Germinal center (tissue), 1 donor: ENCODE results near the gene CAGE1.

Experiments
- DNase-seq: peaks from one replicate; pipeline ENCODE4 v3.0.0; 2012; ENCODE audit warnings: mixed read lengths, low spot score

Gene CAGE1

DNA sequence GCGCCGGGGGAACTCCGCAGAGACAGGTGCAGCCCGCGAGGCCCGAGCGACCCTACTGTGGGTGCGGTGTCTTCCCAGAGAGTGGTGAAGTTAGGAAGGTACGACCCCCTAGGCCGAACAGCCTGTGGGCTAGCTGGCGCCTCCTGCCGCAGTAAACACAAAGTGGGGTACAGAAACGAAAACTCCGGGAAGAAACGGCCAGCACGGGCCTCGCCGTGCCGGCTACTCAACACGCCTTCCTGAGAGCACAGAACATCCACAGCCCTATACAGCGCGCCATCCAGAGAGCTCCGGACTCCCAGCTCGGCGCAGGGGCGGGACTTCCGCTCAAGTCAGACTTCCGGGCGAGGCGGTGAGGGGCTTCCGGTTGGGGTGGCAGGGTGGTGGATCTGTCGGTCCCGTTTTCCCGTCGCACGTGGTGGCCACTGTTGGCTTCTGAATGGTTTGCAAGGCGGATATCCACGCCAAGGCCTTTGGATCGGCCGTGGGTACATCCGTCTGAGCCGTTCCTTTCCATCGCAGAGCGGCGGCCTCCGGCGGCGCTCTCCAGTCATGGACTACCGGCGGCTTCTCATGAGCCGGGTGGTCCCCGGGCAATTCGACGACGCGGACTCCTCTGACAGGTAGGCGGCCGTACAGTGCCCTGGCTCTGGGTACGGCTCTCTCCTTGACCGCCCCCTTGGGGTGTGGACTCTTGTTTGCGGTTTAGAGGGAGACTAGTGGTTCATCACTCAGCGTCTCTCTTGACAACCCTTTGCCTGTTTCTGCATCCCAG lies at the start of gene CAGE1, which contains the start of gene RIOK1:
TSS of gene CAGE1 (minus strand) at position 292 of the 775 bp plus-strand sequence. CDS start 2,569 bp downstream, outside the sequence.
TSS of gene RIOK1 (plus strand) at position 358 of the 775 bp plus-strand sequence. CDS start at position 553, 195 bp downstream.
- peak; percentile 92 for DNase-seq

DNA sequence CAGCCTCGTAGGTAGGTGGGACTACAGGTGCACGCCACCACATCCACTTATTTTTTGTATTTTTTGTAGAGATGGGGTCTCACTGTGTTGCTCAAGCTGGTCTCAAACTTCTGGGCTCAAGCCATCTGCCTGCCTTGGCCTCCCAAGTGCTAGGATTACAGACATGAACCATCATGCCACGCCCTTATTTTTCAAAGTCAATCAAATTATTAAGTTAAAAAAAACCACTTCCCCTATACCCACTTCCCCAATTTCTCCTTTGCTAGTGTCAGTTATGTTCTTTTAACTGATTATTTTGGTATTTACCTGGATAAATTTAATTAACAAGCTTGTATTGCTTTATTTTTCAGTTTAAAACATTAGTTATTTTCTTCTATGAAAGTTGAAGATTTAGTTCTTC lies 49.7 kb upstream of the CAGE1 start:
- DNase-seq, result peak; percentile 50

DNA sequence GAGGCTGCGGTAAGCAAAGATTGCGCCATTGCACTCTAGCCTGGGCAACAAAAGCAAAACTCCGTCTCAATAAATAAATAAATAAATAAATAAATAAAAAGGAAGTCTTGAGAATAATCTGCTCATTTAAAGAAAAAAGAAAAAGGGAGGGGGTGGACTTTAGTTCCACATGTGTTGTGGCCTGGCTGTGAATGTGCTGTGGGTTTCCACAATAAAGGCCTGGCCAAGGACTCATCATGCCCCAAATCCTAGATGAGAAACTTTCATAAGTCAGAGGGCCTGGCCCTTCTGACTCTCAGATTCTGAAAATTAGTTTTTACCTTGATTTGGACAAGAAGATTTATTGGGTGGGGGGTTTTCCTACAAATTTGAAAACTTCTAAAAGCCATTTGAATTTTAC lies 48.5 kb upstream of the CAGE1 start:
- DNase-seq, result no peak

DNA sequence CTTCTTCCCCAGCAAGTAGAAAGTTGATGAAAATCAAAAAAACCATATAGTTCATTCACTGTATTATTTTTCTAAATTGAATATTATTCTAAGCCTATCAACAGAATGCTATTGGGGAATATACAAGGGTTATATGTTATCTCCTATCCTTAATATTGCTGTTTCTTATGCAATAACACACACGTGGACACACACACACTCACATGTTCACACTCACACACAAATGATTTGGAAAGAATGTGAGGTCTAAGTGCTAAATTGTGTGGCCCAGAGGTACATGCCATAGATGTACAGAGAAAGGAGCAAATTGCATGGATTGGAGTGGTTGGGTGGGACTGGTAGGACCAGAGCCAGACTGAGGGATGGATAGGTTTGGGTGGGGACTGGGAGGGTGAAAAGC lies 45.1 kb upstream of the CAGE1 start:
- DNase-seq, result no peak

DNA sequence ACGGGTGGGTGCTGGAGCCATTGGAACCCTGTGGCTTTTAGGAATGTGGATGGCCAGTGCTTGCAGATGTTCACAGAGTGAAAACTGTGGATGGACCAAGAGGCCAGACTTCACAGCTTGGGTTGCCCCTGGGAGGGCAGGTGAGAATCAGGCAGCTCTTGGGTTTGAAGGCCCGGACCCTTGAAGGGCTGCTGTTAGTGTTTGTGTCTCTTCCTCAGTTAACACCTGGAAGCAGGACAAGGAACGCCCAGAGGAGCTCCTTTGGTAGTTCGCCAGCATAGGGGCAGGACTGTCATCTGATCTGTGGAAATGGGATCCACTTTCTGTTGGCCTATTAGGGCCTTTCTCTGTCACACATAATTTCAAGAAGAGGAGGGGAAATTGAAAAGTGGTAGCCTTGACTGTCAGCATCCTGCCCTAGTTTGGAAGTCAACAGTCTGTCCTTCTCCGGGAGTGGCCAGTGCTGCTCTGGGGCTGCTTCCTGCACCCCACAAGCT lies 43.6 kb upstream of the CAGE1 start:
- DNase-seq, result no peak

DNA sequence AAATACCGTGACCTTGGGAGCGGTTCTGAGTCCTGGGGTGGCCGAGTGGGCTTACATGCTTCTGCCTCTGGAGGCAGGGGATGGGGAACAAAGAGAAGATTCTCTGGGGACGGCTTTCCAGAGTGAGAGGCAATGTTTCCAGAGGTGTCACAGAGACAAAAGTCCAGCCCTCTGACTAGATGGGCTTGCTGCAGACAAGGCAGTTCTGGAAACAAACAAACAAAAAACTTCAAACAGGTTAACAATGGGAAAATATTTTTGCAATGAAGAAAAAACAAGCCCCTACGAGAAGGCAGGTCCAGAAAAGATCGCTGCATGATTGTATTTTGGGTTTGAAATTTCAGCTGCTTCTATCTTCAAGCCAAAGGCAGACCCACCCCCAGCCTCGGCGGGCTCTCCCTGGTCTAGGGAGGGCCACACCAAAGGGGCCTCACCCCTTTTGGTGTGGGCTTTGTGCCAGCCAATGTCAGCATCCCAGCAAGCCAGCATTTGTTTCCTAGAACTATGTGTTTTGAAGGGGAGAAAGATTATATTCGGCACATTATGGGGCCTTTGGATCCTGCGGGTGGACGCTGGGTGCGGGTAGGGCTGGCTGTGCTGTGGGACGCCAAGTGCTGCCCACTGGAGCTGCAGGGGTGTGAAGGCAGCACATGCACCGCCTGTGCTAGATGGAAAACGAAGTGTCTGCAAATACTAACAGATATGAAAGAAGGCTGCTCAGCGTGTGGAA lies 43.0 kb upstream of the CAGE1 start:
- DNase-seq, result no peak

DNA sequence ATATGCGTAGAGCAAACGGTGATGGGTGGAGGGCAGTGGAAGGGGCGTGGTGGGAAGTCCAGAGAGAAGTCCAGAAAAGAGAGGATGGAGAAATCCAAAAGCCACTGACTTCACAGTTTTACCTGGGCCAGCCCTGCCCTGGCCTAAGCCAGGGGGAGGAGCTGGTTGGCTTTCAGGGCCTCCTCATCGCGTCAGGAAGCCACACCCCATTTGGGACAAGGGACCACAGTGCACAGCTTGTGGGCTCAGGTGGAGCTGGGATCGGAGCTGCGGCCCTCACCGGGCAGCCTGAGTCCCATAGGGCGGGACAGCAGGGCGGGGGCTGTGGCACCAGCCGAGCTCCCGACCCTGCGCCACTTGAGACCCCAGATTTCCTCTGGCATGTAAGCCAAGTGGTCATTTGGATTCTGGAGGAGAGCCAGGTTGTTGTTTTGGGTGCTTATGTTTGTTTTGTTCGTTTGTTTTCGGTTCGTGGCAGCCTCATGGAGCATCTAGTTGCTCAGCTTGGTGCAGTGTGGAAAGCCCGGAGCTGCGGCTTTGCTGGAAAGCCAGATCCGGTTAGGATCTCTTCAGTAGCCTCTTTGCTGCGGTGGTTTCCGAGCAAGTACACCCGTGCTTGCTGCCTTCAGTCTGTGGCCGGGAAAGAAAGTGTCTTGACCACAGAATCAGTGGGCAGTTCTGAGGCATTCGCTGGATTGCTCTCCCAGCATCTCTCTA lies 42.3 kb upstream of the CAGE1 start:
- DNase-seq, result no peak

DNA sequence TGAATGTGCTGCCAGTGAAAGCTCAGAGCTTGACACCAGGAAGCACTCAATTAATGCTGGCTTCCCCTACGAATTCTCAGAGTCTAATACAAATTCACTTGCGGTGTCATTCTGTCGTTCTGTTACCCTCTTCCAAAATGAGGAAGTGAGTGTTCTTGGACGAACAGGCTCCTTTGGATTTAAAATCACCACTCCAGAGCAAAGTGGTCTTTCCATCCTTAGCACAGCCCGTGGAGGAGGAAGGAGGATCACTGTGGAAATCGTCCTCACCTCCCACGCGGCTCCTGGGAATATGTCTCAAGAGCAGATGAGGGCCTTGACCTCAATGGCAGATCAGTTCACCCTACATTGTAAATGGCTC lies 41.8 kb upstream of the CAGE1 start:
- DNase-seq, result no peak

DNA sequence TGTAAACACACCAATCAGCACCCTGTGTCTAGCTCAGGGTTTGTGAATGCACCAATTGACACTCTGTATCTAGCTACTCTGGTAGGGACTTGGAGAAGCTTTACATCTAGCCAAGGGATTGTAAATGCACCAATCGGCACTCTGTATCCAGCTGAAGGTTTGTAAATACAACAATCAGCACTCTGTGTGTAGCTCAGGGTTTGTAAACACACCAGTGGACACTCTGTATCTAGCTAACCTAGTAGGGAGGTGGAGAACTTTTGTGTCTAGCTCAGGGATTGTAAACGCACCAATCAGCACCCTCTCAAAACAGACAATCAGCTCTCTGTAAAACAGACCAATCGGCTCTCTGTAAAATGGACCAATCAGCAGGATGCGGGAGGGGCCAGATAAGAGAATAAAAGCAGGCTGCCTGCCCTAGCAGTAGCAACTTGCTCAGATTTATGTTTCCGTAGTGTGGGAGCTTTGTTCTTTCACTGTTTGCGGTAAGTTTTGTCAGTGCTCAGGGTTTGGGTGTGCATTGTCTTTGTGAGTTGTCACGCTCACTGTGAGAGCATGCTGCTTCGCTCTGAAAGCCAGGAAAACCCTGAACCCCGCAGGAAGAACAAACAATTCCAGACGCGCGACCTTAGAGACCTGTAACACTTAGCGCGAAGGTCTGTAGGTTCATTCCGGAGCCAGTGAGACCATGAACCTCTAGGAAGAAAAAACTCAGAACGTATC lies 37.1 kb upstream of the CAGE1 start:
- DNase-seq, result no peak

DNA sequence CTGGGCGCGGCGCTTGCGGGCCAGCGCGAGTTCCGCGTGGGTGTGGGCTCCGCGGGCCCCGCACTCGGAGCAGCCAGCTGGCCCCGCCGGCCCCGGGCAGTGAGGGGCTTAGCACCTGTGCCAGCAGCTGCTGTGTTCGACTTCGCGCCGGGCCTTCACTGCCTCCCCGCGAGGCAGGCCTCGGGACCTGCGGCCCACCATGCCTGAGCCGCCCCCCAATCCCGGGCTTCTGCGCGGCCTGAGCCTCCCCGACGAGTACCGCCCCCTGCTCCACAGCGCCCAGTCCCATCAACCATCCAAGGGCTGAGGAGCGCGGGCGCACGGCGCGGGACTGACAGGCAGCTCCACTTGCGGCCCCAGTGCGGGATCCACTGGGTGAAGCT lies 36.3 kb upstream of the CAGE1 start:
- DNase-seq, result no peak

DNA sequence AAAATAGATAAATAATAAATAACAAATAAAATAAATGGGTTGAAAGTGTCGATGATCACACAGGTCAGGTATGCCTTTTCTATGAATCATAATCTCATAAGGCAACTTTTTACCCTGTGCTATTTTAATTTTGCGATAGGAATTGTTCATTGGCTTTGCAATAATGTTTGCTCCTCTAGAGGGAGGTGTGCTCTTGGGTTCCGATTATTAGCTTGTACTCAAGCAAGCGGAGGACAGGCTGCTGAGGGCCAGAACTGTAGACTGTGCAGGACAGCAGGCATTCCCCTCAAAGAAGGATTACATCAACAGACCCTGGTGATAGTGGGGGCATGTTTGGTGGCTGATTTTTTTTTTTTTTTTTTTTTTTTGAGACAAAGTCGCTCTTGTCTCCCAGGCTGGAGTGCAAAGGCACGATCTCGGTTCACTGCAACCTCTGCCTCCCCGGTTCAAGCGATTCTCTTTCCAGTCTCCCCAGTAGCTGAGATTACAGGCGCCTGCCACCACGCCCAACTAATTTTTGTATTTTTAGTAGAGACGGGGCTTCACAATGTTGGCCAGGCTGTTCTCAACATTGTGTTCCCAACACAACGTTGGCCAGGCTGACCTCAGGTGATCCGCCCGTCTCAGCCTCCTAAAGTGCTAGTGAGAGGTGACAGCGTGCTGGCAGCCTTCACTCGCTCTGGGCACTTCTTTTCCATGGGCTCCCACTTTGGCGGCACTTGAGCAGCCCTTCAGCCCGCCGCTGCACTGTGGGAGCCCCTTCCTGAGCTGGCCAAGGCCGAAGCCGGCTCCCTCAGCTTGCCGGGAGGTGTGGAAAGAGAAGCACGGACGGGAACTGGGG lies 35.6 kb upstream of the CAGE1 start:
- no peak for DNase-seq

DNA sequence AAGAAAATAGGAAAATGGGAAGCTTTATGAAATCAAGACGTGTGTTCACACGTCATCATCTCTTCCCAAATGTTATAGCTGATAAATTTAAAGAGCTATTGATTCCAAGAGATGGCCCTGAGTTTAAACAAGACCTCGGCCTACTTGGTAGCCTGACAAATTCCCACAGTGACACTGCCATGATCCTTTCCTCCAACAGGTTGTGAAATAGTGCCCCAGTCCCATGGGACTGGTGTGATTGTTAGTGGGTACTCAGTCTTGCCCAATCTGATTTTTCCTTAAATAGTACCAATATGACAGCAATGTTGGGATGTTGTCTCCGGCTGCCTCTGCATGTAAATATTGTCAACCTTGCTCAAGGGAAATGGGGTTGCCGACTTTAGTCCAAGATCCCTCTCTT lies 34.5 kb upstream of the CAGE1 start:
- DNase-seq, result no peak

DNA sequence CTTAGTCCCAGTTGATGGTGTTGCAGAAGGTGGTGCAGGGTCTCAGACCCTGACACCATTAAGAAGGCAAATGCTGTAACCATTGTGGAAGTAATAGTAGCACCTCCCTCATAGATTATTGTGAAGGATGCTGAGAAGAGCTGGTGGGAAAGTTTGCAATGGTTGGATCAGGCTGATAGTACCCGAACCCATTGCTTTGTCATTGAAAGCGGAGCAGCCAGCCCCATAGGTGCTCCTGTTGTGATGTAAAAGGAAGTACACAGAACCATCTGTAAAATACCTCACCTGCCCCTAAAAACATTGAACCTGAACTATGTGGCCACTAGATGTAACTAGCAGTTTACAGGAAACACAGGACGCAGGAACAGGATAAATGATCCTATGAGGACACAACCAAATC lies 31.5 kb upstream of the CAGE1 start:
- no peak for DNase-seq

DNA sequence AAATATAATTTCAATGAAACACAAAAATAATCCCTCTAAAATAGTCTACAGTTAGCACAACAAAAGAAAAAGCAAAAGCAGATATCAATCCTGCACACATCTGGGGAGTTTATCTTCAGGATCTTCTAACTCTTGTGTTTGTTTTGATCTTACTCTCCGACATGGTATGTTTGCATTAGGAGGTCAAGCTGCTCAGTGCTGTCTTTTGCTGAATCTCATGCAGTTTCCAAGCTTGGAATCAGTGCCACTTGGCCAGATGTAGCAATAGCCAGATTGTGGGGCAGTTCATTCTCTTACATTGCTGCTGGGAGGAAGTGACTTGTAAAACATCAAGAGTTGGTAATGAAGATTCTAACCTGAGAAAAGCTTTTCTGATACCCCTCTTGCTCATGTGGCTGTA lies 29.5 kb upstream of the CAGE1 start:
- no peak for DNase-seq

DNA sequence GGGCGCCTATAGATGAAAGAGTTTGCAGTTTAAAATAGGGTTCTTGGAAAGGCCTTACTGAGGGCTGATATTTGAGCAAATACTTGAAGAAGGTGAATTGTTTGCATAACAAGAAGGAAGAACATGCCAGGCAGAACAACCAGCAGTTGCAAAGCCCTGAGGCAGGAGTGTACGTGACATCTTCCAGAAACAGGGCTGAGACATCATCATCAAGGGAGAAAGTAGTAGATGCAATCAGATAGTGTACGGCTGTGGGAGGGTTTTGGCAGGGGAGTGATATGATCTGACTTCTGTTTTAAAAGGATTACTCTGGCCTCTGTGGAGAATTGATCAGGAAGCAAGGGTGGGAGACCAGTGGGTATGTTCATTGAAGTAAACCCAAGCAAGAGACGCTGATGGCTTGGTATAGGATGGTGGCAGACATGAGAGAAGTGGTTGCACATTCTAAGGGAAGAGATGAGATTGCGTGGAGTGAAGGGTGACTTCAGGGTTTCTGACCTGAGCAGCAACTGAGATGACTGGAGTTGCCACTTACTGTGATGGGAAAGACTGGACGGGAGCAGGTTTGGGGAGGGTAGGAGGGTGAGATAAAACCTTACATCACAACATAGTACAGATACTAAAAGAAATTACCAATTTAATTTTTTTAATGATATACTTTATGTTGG lies 28.8 kb upstream of the CAGE1 start:
- no peak for DNase-seq

DNA sequence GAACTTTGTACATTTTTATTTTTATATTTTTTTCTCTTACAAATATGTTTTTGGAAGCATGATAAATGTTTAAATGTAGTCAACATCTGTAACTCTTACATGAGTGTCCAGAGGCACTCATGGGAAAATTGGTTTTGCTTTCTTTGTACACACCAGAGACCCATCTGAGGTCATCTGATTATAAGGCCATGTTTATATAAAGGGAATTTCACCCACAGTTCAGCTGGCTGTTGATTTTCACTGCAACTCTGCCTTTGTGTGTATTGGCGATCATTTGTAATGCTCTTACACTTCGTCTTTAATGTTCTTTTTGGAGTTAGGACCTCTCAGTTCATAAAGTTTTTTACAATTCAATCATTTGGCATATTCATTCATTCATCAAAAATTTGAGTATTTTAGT lies 28.1 kb upstream of the CAGE1 start:
- no peak for DNase-seq

DNA sequence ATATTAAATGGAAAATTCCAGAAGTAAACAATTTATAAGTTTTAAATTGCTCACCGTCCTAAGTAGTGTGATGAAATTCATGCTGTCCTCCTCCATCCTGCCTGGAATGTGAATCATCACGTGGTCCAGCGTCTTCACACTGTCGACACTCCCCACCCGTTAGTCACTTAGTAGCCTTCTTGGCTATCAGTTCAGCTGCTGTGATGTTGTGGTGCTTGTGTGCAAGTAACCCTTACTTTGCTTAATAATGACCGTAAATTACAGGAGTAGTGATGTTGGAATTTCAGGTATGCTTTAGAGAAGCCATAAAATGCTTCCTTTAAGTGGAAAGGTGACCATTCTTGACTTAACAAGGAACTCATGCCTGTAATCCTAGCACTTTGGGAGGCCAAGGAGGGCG lies 25.3 kb upstream of the CAGE1 start:
- no peak for DNase-seq

DNA sequence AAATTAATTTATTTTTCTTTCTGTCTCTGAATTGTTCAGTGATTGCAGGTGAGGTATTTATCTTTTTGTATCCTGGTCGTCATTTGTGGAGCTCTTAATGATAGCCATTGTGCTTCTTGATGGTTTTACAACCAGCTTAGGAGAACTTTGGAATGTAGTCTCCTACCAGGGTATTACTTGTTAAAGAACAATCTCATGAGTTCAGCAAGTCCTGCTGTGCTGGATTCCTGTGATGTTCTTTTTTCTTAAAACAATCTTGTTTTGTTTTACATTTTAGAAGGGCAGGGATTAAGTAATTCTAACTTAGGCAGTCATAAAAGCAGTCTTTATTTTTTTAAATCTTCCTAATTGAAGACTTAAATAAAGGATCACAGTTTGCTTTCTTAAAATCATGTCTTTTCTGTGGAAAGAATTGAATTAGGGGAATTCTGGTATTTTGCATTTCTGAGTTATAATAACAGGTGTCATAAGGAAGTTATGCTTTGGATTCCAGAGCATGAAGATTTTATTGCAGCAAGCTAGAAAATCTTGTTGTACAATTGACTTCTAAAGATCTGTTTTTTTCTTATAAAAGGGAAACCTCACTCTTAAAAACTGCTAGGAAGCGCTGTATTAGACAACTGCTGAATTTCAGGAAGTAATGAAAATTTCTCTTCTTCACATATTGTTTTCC lies 23.7 kb upstream of the CAGE1 start:
- DNase-seq, result no peak

DNA sequence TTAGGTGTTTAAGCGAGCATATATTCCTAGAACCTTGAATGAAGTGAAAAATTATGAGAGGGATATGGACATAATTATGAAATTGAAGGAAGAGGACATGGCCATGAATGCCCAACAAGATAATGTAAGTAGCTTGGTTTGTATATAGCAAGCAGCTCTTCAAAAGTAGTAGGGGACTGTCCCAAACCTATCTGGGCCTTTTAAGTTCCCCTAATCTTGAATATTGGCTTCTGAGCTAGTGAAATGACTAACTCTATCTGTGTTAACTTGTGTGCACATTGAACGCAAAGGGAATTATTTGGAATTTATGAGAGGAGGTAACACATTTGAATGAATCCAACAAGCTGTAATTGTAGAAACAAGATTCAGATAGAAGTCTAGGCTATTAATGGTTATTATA lies 21.8 kb upstream of the CAGE1 start:
- DNase-seq, result no peak

DNA sequence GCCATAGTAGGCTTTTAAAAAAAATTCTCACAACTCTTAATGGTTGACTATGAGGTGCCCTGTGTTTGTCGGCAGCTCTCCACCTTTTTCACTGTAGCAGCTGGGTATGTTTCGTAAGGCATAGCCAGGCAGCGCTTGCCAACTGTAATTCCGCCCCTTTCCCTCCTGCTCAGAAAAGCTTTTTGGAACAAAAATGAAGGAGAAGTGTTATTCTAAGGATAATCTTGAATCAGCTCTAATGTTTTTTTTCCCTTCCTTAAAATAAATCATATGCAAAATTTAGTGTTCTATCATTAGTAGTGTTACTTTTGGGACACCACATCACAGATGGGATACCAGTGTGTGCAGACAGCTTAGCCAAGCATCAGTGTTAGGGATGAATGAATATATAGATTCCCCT lies 21.3 kb upstream of the CAGE1 start:
- no peak for DNase-seq
